Activated CD4-positive, alpha-beta T cell treated with anti-CD3 and anti-CD28 coated beads for 24 hours (primary cell): ENCODE data around the gene FAM227A.
"Not testable (repeated sequence)": the region's sequence is repeated elsewhere in the genome, so short reads cannot be mapped to it uniquely, and the experiment has no call there.

Experiments
- DNase-seq, 2 donors: peaks; one replicate each; pipeline ENCODE4 v3.0.0-alpha.2; 2020; ENCODE audit warnings: low read depth in 2 of 2

FAM227A gene

DNA sequence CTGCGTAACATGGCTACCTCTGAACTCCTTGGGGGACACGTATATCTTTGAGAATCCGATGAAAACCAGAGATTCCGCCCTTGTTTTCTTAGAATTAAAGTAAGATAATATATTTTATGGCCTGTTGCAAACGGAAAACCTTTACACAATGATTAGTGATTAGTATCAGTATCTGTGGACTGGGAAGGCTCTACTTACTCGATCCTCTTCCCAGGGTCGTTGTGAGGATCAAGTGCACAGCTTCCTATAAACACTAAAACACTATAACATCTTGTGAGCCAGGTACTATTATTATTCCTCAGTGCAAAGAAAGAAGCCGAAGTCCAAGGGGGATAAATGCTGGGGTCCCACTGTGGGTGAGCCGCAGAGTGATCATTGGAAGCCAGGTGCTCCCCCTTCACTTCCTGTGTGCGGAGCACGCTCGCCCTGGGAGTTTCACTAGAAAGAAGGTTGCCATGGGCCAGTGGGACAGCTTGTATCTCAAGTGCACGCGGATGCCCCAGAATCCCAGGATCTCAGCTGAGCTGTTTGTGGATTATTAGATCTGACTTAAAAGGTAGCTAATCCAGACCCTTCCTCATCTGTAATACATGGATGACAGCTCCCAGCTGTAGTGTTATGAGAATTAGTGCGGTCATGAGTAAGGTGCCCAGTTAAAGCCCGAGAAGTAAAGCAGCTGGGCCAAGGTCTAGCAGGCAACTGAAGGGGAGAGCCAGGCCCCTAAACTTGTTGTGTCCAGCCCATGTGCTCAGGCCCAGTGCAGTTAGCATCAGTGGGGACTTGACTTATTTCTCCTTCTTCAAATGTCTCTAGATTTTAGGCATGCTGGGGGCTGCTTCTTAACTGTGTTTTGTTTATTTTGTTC, 1.1 kb upstream of the FAM227A start:
- peak in 1 of 2 donors; percentile 16 for DNase-seq

DNA sequence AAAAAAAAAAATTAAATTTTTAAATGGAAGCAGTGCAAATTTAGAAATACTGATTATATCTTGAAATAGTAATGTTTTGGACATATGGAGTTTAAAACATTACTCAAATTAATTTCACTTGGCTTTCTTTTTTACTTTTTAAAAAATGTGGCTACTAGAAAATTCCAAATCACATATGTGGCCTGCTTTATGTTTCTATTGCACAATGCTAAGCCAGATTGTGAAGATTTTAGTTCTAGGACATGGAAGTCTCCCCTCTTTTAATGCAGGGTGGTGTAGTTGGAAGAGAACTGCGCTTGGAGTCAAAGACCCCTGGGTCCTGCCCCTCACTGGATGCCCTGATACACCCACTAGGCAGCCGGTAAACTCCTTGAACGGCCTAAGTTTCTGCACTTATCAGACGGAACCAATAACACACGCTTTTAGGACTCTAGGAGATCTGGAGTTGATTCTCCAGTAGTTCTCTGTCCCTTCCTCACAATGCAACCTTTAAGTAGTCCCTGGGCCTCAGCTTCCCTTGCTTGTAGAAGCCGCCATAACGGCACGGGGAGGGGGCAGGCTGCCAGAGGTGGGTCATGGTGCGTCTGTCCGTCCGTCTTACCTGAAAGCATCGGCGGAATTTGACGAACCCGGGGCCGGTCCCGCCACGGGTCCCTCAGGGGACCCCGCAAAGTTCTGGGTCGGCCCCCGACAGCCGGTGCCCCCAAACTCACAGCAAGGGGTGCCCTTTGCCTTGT, 505 bp downstream of the FAM227A start:
- DNase-seq = peak in 1 of 2 donors; percentile 1

DNA sequence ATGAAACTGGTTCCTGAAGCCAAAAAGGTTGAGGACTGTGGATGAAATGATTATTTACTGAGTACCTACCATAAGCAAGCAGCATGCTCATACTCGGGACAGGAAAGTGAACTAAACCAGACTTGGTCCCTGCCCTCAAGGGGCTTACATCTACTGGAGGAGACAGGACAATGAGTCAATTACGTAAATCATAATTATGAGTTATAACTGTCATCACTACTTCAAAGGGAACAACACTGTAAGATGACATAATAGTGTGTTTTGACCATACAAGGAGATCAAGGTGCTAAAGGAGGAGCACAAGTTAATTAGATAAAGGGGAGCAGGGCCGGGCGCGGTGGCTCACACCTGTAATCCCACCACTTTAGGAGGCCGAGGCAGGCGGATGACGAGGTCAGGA, 2.5 kb downstream of the FAM227A start:
- DNase-seq = no peak

- no peak for DNase-seq
Measured at GRCh38 chr22:38652859-38653258, 3.3 kb downstream of the FAM227A start.

DNA sequence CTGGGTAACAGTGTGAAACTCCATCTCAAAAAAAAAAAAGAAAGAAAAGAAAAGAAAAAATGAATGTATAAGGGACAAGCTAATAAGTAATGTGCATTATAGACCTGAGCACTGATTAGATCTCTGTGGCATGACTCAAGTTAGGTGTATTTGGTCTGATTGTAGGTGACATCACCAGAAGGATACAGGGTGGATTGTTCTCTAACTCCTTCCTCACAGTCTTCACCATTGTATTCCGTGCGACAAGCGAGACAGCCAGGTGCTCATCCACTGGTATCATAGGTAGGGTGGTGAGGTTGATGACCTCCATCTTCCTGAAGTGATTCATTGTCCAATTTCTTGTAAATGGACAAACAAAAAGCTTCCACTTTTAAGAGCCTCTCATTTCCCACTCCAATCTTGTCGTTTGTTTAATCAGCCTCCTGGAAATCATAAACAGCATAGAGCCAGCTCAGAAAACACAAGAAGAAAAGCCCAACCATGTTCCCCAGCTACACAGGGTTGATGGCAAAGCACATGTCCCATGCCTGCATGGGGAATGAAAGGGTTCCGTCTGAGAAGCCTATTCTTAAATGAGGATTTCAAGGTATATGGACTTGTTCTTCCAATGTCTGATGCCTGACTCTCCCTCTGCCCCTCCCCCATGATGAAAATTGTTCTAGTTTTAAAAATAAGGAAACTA, 6.2 kb downstream of the FAM227A start:
- DNase-seq = no peak

DNA sequence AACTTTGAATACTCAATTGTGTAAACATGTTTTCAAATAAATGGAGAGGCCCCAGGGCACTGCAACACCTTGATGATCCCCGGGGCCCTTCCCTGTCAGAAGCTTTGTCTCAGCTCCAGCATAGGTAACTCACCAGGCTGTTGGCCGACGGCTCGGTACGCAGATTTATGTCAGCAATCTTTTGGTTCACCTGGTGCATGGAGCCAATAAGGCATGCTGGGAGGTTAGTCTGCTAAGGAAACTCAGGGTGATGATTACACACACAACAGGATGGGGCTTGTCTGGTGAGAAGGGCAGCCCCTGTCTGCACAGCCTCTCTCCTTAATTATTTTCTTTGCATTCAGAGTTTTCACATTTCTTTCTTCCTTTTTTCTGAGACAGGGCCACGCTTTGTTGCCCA, 10.8 kb downstream of the FAM227A start:
- DNase-seq = no peak

DNA sequence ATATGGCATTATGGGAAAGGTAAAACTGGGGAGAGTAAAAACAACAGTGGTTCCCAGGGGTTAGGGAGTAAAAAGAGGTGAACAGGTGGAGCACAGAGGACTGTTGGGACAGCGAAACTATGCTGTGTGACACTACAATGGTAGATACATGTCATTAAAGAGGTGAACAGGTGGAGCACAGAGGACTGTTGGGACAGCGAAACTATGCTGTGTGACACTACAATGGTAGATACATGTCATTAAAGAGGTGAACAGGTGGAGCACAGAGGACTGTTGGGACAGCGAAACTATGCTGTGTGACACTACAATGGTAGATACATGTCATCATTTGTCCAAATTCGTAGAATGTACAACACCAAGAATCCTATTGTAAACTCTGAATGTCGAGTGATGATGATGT, 11.9 kb downstream of the FAM227A start:
- DNase-seq = not testable (repeated sequence)

GRCh38 chr22:38641476-38642040, 14.6 kb downstream of the FAM227A start:
- no peak for DNase-seq

GRCh38 chr22:38638728-38639127, 17.5 kb downstream of the FAM227A start:
- DNase-seq = no peak

DNA sequence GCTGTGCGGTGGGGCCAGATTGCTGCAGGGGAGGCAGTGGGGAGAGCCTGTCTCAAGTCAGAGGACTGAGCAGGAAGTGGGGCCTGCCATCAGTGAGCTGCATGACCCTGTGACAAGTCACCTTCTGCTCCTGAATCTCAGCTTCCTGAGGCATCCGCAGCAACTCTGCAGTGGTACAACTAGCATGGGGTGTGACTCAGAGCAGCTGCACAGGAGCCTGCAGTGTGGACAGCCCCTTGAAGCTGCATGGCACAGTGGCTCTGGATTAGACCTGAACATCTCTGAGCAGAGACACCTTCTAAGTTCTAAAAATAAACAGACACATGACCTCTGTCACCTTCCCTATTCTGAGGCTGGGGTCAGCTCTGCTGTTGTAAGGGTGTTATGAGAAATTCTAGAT, 18.0 kb downstream of the FAM227A start:
- DNase-seq = no peak

DNA sequence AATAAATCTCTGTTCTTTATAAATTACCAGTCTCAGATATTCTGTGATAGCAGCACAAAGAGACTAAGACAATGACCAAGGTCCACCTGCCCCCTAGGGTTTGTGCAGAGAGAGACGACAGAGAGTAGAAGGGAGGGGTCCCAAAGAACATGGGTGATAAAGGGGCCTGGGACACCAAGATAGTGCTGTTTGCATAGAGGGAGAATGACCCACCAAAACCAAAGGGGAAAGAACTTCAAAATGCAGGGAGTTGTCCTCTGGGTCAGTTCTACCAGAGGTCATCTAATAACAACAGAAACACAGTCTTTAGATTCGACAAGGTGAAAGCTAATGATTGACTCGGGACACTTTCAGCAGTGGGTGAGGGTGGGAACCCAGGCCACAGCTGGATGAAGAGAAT, 23.7 kb downstream of the FAM227A start:
- DNase-seq = no peak

GRCh38 chr22:38631724-38632123, 24.5 kb downstream of the FAM227A start:
- DNase-seq = no peak

DNA sequence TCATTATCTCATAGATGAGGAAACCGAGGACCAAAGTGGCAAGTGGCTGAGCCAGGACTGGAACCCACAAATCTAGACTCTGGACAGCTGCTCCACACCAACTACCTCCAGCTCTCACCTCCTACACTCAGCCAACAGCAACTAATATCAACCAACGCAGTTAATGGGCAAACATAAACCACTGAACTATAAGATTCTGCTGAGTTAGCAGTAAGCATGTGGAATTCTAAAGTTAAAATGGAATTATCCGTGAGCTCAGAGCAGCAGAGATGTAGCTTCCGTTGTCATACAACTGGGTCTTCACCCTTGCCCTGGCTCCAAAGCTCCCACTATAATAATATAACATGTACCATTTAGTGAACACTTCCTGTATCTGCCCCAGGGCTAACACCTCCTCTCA, 27.1 kb downstream of the FAM227A start:
- DNase-seq = no peak

- no peak for DNase-seq
Measured at GRCh38 chr22:38628444-38628843, 27.7 kb downstream of the FAM227A start.

DNA sequence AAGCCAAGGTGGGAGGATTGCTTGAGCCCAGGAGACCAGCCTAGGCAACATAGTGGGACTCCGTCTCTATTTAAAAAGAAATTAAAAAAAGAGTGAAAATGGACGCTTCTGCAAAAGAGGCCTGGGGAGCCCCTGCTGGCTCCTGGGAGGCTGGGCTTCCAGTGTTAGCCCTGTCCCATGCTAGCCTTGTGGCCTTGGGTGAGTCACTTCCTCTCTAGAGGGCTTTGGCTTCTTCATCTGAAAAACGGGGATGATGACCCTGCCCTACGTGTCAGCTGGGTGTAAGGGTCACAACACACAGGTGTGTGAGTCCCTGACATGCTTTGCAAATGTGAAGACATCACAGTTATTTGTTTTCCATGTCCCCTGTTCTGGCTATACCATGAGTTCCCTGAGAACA, 32.8 kb downstream of the FAM227A start:
- DNase-seq = no peak

DNA sequence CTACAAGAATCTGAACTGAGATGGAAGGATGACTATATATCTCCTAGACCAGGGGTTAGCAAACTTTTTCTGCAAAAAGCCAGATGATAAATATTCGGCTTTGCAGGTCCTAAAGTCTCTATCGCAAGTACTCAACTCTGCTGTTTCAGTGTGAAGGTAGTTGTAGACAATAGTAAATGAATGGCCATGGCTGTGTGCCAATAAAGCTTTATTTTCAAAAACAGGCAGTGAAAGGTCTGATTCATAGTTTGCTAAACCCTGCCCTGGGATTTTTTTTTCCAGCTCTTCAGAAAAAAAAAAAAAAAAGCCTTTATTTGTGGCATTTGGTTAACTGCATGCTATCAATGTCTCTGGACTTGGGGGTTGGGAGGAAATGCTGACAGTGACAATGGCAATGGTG, 37.5 kb downstream of the FAM227A start:
- no peak for DNase-seq

GRCh38 chr22:38618258-38618657, 37.9 kb downstream of the FAM227A start:
- no peak for DNase-seq

- DNase-seq = not testable (repeated sequence)
Measured at GRCh38 chr22:38615064-38615405, 41.2 kb downstream of the FAM227A start.

- DNase-seq = no peak
Measured at GRCh38 chr22:38614332-38615063, 41.7 kb downstream of the FAM227A start.

- DNase-seq = no peak
Measured at GRCh38 chr22:38613588-38613987, 42.6 kb downstream of the FAM227A start.

GRCh38 chr22:38612217-38613006, 43.8 kb downstream of the FAM227A start:
- no peak for DNase-seq
